Measurements from ENCODE around the gene CYB561A3. TPM values are rescaled to one million over a fixed set of nuclear protein-coding genes. Genes with fewer than 3 reads are reported as not detected.
A peak's percentile ranks its signal among the peaks of the same experiment; 100 is the strongest.

The CYB561A3 gene
- total RNA-seq, 1 donor = 151 TPM

GRCh38 chr11:61349189-61349751 lies 12.4 kb downstream of the CYB561A3 start:
- Histone ChIP-seq H3K79me2 (ENCODE audit: insufficient read depth, low read length) (no peaks in the 10 kb centered on the region), H3K4me3 (ENCODE audit: insufficient read depth, low read length) (no peak overlapping the region), H4K20me1 (ENCODE audit: insufficient read depth, low read length) (peaks cover 10% of the 10 kb centered on the region), H3K4me2 (ENCODE audit: insufficient read depth, low read length) (no peak overlapping the region), H3K27ac (ENCODE audit: low read depth, low read length) (peak overlapping the region; percentile 24), H3K9me3 (ENCODE audit: low read depth, low read length) (no peaks in the 10 kb centered on the region), H3K36me3 (ENCODE audit: insufficient read depth, low read length) (peaks cover 60% of the 10 kb centered on the region), H3K4me1 (ENCODE audit: insufficient read depth, low read length) (no peaks in the 10 kb centered on the region), H3K27me3 (ENCODE audit: insufficient read depth, low read length) (no peaks in the 10 kb centered on the region), H2AFZ (ENCODE audit: low read length) (no peak overlapping the region)
- TF ChIP-seq CTCF (IDR thresholded peaks at IDR 0.05; ENCODE audit: extremely low read depth, low read depth, low read length) = no peak
- DNase-seq (ENCODE audit: insufficient read length, low spot score, missing footprints) = peak; percentile 75

- no peaks in the 10 kb centered on the region for H3K79me2 ChIP-seq (ENCODE audit: insufficient read depth, low read length)
- H3K9me3 ChIP-seq (ENCODE audit: low read depth, low read length) = no peaks in the 10 kb centered on the region
- no peaks in the 10 kb centered on the region for H3K27me3 ChIP-seq (ENCODE audit: insufficient read depth, low read length)
- peak overlapping the region; percentile 24 for H3K27ac ChIP-seq (ENCODE audit: low read depth, low read length)
- H2AFZ ChIP-seq (ENCODE audit: low read length) = no peak overlapping the region
- H3K4me1 ChIP-seq (ENCODE audit: insufficient read depth, low read length) = no peaks in the 10 kb centered on the region
- H3K4me3 ChIP-seq (ENCODE audit: insufficient read depth, low read length) = no peak overlapping the region
- H3K4me2 ChIP-seq (ENCODE audit: insufficient read depth, low read length) = no peak overlapping the region
- peak; percentile 89 for DNase-seq (ENCODE audit: insufficient read length, low spot score, missing footprints)
- H4K20me1 ChIP-seq (ENCODE audit: insufficient read depth, low read length) = no peaks in the 10 kb centered on the region
- TF ChIP-seq CTCF (IDR thresholded peaks at IDR 0.05; ENCODE audit: extremely low read depth, low read depth, low read length) = no peak
- peaks cover 48% of the 10 kb centered on the region for H3K36me3 ChIP-seq (ENCODE audit: insufficient read depth, low read length)
Observed at GRCh38 chr11:61347916-61348461, 13.7 kb downstream of the CYB561A3 start.

- Histone ChIP-seq H3K4me3 (ENCODE audit: insufficient read depth, low read length) (no peak overlapping the region), H4K20me1 (ENCODE audit: insufficient read depth, low read length) (no peaks in the 10 kb centered on the region), H3K36me3 (ENCODE audit: insufficient read depth, low read length) (peaks cover 34% of the 10 kb centered on the region), H3K27me3 (ENCODE audit: insufficient read depth, low read length) (no peaks in the 10 kb centered on the region), H2AFZ (ENCODE audit: low read length) (no peak overlapping the region), H3K79me2 (ENCODE audit: insufficient read depth, low read length) (no peaks in the 10 kb centered on the region), H3K9me3 (ENCODE audit: low read depth, low read length) (no peaks in the 10 kb centered on the region), H3K4me1 (ENCODE audit: insufficient read depth, low read length) (no peaks in the 10 kb centered on the region), H3K4me2 (ENCODE audit: insufficient read depth, low read length) (no peak overlapping the region), H3K27ac (ENCODE audit: low read depth, low read length) (no peak overlapping the region)
- DNase-seq (ENCODE audit: insufficient read length, low spot score, missing footprints) = peak; percentile 51
- TF ChIP-seq CTCF (IDR thresholded peaks at IDR 0.05; ENCODE audit: extremely low read depth, low read depth, low read length) = no peak
Observed at GRCh38 chr11:61345954-61346843, 15.5 kb downstream of the CYB561A3 start.

- no peaks in the 10 kb centered on the region for H4K20me1 ChIP-seq (ENCODE audit: insufficient read depth, low read length)
- no peak overlapping the region for H2AFZ ChIP-seq (ENCODE audit: low read length)
- no peaks in the 10 kb centered on the region for H3K27me3 ChIP-seq (ENCODE audit: insufficient read depth, low read length)
- H3K36me3 ChIP-seq (ENCODE audit: insufficient read depth, low read length) = peaks cover 27% of the 10 kb centered on the region
- peak; percentile 47 for DNase-seq (ENCODE audit: insufficient read length, low spot score, missing footprints)
- H3K9me3 ChIP-seq (ENCODE audit: low read depth, low read length) = no peaks in the 10 kb centered on the region
- TF ChIP-seq CTCF (IDR thresholded peaks at IDR 0.05; ENCODE audit: extremely low read depth, low read depth, low read length) = no peak
- no peak overlapping the region for H3K4me3 ChIP-seq (ENCODE audit: insufficient read depth, low read length)
- H3K79me2 ChIP-seq (ENCODE audit: insufficient read depth, low read length) = no peaks in the 10 kb centered on the region
- no peak overlapping the region for H3K4me2 ChIP-seq (ENCODE audit: insufficient read depth, low read length)
- no peak overlapping the region for H3K27ac ChIP-seq (ENCODE audit: low read depth, low read length)
- no peaks in the 10 kb centered on the region for H3K4me1 ChIP-seq (ENCODE audit: insufficient read depth, low read length)
Observed at GRCh38 chr11:61345170-61345610, 16.5 kb downstream of the CYB561A3 start.

Data from osteoblast (primary cell).